Glutamatergic neuron (in vitro differentiated cells): ENCODE results near the gene PTPN20. TPM values are rescaled to one million over a fixed set of nuclear protein-coding genes. Genes with fewer than 3 reads are reported as not detected.

Experiments used
- DNase-seq: peaks from one replicate; pipeline ENCODE4 v3.0.0; 2022
- H3K27ac Mint-ChIP-seq: one replicate; pipeline ENCODE4 v1.8.0; 2020; ENCODE audit warnings: mild to moderate bottlenecking, mixed read lengths, inconsistent platforms; ENCODE audit not compliant: unreplicated experiment
- H3K27me3 Mint-ChIP-seq: one replicate; pipeline ENCODE4 v1.8.0; 2020; ENCODE audit warnings: mild to moderate bottlenecking, moderate library complexity, mixed read lengths, inconsistent platforms; ENCODE audit not compliant: unreplicated experiment
- H3K36me3 Mint-ChIP-seq: one replicate; pipeline ENCODE4 v1.8.0; 2020; ENCODE audit warnings: mild to moderate bottlenecking, mixed read lengths, inconsistent platforms; ENCODE audit not compliant: unreplicated experiment
- H3K4me1 Mint-ChIP-seq: one replicate; pipeline ENCODE4 v1.8.0; 2020; ENCODE audit warnings: mild to moderate bottlenecking, low read depth, mixed read lengths, inconsistent platforms; ENCODE audit not compliant: unreplicated experiment
- H3K4me3 Mint-ChIP-seq: one replicate; pipeline ENCODE4 v1.8.0; 2020; ENCODE audit warnings: mild to moderate bottlenecking, mixed read lengths, inconsistent platforms; ENCODE audit not compliant: unreplicated experiment
- H3K9me3 Mint-ChIP-seq: one replicate; pipeline ENCODE4 v1.8.0; 2020; ENCODE audit warnings: mild to moderate bottlenecking, moderate library complexity, mixed read lengths, inconsistent platforms; ENCODE audit not compliant: unreplicated experiment
- total RNA-seq: library from RNA; stranded (reverse); fragmentation: NEBNext Ultra II Directional; extraction: Animal tissue kit (Norgen Biotek cat#: 25700); gene quantifications from one replicate; pipeline ENCODE4 v1.2.1, GENCODE V29; 2021; ENCODE audit not compliant: unreplicated experiment
- TF ChIP-seq, protein P1 (sequence below): fragments of 200-600 bp; sonication (generic); IDR thresholded peaks from one replicate; pipeline ENCODE4 v1.5.0; 2021; ENCODE audit not compliant: partially characterized antibody, unreplicated experiment

PTPN20 gene
- total RNA-seq, 1 donor from 2014 or later, result not detected

DNA sequence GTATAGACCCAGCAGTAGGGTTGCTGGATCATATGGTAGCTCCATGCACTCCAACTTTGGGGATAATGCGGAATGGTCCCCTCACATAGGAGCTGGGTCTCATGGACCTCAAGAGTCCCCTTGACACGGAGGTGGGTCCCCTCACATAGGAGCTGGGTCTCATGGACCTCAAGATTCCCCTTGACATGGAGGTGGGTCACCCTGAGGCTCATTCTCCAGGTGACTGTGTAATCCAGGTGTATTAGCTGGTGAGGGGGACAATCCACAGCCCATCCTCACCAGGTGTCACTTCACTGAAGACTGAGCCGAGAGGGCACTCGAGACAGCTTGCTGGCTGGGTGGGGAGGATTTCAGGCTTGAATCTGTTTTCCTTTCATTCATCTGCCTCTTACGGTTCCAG, 121.9 kb downstream of the PTPN20 start:
- TF ChIP-seq, protein P1, sequence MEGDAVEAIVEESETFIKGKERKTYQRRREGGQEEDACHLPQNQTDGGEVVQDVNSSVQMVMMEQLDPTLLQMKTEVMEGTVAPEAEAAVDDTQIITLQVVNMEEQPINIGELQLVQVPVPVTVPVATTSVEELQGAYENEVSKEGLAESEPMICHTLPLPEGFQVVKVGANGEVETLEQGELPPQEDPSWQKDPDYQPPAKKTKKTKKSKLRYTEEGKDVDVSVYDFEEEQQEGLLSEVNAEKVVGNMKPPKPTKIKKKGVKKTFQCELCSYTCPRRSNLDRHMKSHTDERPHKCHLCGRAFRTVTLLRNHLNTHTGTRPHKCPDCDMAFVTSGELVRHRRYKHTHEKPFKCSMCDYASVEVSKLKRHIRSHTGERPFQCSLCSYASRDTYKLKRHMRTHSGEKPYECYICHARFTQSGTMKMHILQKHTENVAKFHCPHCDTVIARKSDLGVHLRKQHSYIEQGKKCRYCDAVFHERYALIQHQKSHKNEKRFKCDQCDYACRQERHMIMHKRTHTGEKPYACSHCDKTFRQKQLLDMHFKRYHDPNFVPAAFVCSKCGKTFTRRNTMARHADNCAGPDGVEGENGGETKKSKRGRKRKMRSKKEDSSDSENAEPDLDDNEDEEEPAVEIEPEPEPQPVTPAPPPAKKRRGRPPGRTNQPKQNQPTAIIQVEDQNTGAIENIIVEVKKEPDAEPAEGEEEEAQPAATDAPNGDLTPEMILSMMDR, result no peak
- Mint-ChIP-seq H3K36me3 (no peaks in the 10 kb centered on the region), H3K27me3 (peaks cover 8% of the 10 kb centered on the region), H3K27ac (no peak overlapping the region), H3K4me1 (peaks cover 2% of the 10 kb centered on the region), H3K9me3 (peaks cover 4% of the 10 kb centered on the region), H3K4me3 (no peak overlapping the region)
- DNase-seq, result no peak

DNA sequence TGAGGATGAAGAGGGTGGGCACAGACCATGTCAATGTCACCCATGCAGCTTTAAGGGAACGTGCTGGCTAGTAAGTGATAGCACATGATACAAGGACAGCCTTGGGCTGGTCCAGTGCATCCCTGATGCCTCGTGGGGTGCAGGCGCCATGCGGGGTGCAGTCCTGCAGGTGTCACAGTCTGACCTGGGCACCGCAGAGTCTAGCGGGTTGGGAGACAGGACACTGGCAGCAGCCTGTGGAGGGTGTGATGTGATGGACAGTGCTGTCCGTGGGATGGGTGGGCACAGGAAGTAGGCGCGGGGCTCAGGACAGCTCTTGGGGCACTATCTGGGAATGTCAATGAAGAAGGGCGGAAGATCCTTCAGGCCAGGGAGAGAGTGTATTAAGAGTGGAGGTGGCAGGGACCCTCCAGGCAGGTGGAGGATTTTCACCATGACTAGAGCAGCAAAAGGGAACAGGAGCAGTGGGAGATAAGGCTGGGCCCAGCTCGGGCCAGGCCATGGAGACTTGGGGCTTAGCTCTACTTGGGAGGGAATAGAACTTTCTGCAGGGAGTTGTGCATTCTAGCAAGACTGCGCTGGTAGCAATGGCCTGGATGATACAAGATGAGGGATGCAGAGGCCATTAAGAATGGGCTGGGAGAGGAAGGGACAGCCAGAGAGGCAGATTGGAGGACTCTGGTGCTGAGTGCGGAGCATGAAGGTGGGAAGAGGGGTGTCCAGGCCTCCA, 122.5 kb downstream of the PTPN20 start:
- no peak overlapping the region for H3K4me3 Mint-ChIP-seq
- H3K27ac Mint-ChIP-seq, result no peak overlapping the region
- H3K9me3 Mint-ChIP-seq, result peaks cover 4% of the 10 kb centered on the region
- peaks cover 5% of the 10 kb centered on the region for H3K4me1 Mint-ChIP-seq
- H3K36me3 Mint-ChIP-seq, result no peaks in the 10 kb centered on the region
- TF ChIP-seq, protein P1, result no peak
- DNase-seq, result no peak
- H3K27me3 Mint-ChIP-seq, result peaks cover 8% of the 10 kb centered on the region

DNA sequence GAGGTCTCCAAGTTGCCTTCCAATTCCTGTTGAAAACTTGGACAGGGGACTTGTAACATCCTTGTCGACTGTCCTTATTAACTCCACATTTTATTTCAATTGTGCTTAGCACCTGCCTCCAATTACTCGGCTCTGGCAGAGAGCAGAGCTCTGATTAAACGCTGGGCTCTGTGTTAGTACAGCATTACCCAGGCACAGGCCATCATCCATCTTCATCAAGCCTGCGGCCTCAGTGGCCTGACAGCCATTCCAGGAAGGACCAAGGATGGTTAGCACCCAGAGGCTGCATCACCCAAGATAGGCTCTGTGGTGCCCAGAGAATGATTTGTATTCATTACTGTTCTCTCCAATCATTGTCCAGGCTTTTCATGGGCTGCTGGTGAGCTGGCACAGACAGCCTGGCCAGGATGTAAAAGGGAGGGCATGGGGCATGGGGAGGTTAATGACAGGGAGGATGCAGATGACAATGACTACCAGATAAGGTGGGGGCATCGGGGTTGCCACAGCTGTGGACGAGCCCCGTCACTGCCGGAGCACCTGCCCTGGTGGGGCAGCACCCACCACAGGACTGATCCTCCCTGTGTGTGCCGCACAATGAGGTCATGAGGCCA, 123.3 kb downstream of the PTPN20 start:
- Mint-ChIP-seq H3K27me3 (peaks cover 8% of the 10 kb centered on the region), H3K36me3 (no peaks in the 10 kb centered on the region), H3K4me3 (no peak overlapping the region), H3K27ac (no peak overlapping the region), H3K9me3 (peaks cover 4% of the 10 kb centered on the region), H3K4me1 (peaks cover 13% of the 10 kb centered on the region)
- TF ChIP-seq, protein P1, result no peak
- no peak for DNase-seq

DNA sequence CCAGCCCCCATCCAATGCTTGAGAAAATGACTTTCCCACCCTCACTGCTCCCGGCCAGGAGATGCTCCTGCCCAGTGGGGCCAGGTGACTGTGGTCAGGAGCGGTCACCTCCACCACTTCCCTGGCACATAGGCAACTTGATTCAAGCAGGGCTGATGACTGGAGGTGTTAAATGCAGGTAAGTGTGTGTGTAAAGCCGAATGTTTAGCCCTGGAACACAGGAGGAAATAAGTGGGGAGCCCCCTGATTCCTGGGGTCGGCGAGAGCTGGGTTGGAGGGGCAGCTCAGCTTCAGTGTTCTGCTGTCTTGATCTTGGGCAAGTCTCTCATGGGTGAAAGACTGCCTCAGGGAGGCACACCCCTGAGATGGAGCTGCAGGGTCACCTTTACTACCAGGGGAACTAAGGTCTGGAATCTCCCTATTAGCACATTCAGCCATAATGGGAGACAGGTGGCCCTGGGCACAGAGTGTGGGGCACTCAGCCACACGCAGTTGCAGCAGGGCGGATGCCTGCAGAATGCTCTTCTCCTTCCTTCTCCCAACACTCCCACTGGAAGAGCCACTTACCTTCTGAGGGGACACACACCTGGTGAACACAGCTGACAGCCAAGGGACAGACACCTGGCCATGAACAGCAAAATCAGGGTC, 124.1 kb downstream of the PTPN20 start:
- no peak overlapping the region for H3K4me3 Mint-ChIP-seq
- H3K36me3 Mint-ChIP-seq, result no peaks in the 10 kb centered on the region
- peaks cover 6% of the 10 kb centered on the region for H3K27me3 Mint-ChIP-seq
- DNase-seq, result no peak
- no peak overlapping the region for H3K27ac Mint-ChIP-seq
- peaks cover 11% of the 10 kb centered on the region for H3K4me1 Mint-ChIP-seq
- peaks cover 5% of the 10 kb centered on the region for H3K9me3 Mint-ChIP-seq
- TF ChIP-seq, protein P1, result no peak
